HG03354 (cell line): Measurements from ENCODE around the gene SLC9A1.

Experiments
- ATAC-seq: cut with Tn5 transposase; IDR thresholded peaks from one replicate; pipeline ENCODE4 v1.9.1; 2021; ENCODE audit warnings: mild to moderate bottlenecking; ENCODE audit not compliant: unreplicated experiment, poor library complexity, severe bottlenecking

Gene SLC9A1

GRCh38 chr1:27049100-27049499 lies 105.8 kb downstream of the SLC9A1 start:
- no peak for ATAC-seq
